ENCODE results near the gene CBX5. TPM values are rescaled to one million over a fixed set of nuclear protein-coding genes. Genes with fewer than 3 reads are reported as not detected.
A peak's percentile ranks its signal among the peaks of the same experiment; 100 is the strongest.

CBX5 gene
- total RNA-seq, 1 donor from 2014 or later: 70.2 TPM

- no peak for DNase-seq (ENCODE audit: low spot score)
Observed at GRCh38 chr12:54225666-54226065, 54.3 kb downstream of the CBX5 start.

- DNase-seq (ENCODE audit: low spot score): no peak
Observed at GRCh38 chr12:54222609-54223008, 57.3 kb downstream of the CBX5 start.

DNA sequence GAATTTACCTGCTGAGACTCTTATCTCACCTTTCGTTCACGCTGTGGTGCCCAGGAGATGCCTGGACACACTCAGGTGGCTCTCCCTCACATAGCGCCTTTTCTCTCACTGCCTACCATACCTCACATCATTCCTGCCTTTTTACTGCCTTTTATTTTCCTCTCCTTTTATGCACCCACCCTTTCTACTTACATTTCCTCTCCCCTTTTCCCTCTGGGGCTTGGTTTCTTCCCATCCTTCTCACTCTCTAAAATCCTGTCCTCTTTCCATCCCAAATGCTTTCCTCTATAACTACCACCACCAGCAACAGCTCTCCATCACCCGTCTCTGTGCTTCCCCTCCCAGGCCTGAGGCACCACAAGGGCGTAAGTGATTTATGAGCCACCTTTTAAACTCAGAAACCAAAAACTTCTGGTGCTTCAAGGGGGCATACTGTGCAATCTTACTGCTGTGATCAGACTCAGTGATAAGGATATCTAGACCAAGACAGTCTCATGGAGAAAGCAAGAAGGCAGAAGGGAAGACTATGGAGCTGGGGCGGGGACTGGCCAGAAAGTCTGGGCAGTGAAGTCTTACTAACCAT lies 58.4 kb downstream of the CBX5 start:
- no peak for DNase-seq (ENCODE audit: low spot score)

DNA sequence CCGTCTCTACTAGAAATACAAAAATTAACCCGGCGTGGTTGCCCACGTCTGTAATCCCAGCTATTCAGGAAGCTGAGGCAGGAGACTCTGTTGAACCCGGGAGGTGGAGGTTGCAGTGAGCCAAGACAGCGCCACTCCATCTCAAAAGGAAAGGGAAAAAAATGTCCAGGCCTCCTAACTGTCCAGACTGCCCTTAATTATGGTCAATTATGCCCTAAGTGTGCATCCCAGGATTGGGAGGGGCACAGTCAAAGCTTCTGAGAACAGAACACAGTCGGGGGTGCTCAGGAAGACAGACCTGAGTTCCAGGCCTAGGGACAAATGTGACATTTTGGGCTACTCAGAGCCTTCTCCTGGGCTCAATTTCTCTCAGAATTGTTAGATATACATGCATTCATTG lies 59.4 kb downstream of the CBX5 start:
- no peak for DNase-seq (ENCODE audit: low spot score)

DNA sequence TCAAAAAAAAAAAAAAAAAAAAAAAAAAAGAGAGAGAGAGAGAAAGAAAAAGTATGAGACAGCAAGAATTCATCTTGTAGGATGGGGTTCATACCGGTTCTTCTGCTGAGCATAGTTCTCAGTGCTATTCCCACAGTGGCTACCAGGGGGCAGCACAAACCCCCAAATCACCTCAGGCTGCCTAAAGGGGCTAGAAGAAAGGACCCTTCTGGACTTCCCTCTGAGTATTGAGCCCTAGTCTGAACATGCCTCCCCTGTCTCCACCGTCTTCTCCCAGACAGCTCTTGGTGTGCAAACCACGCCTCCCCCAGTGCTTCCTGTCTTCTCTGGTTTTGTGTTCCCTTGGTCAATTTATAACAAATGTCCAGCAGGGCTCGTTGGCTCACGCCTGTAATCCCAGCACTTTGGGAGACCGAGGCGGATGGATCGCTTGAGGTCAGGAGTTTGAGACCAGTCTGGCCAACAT lies 59.8 kb downstream of the CBX5 start:
- DNase-seq (ENCODE audit: low spot score): peak; percentile 74

DNA sequence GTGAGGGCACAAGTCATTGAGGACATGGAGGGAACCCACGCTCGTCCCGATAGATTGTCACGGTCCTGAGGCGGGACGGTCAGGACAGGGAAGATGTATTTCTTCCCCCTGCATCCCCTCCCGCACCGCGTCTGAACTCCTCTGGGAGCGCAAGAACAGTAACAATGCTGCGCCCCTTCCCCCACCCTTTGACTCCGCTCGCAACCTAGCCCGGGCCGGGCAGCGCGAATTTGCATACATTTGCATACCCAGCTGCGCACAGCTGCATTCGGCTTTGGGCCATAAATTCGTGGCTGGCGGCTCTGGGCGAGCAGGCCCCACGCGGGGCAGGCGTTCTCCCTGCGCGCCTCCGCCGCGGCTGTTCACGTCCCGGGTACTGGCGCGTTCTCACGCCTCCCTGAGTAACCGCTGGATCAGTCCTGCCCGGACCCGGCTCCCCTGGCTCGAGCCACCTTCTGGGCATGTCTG lies 62.1 kb downstream of the CBX5 start:
- DNase-seq (ENCODE audit: low spot score): no peak

DNA sequence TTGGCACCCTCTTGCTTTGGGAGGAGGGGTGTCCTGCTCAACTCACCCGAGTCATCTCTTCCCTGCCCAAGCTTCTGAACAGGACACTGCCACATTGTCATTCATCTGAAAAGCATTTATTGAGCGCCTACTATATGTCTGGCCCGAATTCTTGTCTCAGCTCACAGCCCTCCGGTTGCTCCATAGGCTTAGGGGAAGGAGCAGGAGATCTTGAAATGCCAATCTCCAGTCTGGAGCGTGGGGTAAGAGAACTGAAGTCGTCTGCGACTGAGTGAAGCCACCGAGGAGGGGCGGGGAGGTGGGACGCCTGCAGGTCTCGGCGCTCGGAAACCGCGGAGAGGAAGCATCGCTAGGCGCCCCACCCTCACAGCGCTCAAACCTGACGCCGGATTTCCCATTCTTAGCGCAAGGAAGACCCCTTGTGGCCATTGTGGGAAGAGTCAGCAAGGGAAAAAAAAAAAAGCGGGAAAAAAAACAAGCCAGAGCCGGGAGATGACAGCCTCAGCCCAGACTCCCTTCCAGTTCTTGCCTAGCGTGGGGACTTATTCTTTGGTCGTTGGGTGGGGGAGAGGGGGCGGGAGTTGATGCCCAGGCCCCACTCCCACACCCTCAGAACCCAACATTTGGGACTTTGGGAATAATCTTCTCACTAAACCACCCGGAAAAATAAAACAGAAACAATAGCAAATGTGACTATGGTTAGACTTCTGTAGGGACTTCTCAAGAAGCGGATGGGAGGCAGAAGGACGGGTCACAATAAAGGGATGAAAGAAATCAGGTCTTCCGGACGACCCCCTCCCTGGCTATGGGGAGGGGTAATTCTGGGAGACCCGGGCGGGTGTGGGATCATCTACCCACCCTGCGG lies 62.9 kb downstream of the CBX5 start:
- peak; percentile 77 for DNase-seq (ENCODE audit: low spot score)

- no peak for DNase-seq (ENCODE audit: low spot score)
Observed at GRCh38 chr12:54215989-54216796, 63.7 kb downstream of the CBX5 start.

GRCh38 chr12:54214553-54215406 lies 65.1 kb downstream of the CBX5 start:
- DNase-seq (ENCODE audit: low spot score): peak; percentile 88

DNA sequence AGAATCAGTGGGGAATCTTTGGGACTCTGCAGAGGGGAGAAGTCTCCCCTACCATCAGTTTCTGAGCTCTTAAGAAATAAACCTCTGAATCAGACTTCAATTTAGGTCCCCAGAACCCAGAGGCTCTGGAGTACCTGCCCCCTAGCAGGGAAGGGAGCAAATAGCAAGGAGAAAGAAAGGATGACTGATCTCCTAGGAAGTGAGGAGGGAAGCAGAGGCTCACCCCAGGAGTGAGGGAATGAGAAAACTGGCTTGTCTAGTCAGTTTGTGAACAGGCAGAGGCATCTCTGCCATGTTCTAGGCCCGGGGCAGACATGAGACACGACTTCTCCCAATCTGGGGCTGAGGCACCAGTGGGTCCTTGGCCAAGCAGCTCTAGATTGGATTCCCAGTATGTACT lies 66.8 kb downstream of the CBX5 start:
- DNase-seq (ENCODE audit: low spot score): no peak

GRCh38 chr12:54211920-54212319 lies 68.0 kb downstream of the CBX5 start:
- DNase-seq (ENCODE audit: low spot score): no peak

DNA sequence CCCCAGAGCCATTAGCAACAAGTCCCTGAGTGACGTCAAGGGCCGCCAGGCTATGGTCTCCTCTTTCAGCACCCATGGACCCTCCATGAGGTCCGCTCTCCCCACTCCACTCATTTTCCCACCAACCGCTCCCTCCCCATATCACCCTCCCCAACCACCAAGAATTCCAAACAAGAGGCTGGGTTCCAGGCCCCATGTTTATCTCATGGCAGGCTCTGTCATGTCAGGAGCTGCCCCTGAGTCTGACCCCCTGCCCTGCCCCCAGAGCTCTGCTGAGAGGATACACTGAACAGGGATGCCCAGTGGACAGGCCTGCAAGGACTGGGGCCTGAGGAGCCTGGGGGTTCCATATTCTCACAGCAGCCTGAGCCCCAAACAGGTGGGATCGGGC lies 69.5 kb downstream of the CBX5 start:
- DNase-seq (ENCODE audit: low spot score): no peak

- DNase-seq (ENCODE audit: low spot score): no peak
Observed at GRCh38 chr12:54208591-54208990, 71.3 kb downstream of the CBX5 start.

GRCh38 chr12:54207539-54208294 lies 72.2 kb downstream of the CBX5 start:
- peak; percentile 73 for DNase-seq (ENCODE audit: low spot score)

GRCh38 chr12:54206791-54207190 lies 73.1 kb downstream of the CBX5 start:
- DNase-seq (ENCODE audit: low spot score): no peak

DNA sequence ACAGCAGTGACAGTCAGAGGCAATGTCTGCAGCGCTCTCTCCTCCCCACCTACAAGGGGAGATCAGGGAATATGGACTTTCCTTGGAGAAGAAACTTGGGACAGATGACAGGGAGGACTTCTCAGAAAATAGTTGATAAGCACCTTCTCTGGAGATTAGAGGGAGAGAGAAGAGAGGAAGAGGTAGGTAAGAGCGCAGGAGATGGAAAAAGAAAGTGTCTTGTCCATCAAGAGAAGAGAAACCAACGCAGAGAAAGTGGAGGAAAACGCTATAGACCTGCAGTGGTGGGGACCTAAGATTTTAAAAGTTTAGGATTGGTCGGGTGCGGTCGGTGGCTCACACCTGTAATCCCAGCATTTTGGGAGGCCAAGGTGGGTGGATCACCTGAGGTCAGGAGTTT lies 75.6 kb downstream of the CBX5 start:
- DNase-seq (ENCODE audit: low spot score): no peak

GRCh38 chr12:54201001-54201794 lies 78.7 kb downstream of the CBX5 start:
- peak; percentile 73 for DNase-seq (ENCODE audit: low spot score)

DNA sequence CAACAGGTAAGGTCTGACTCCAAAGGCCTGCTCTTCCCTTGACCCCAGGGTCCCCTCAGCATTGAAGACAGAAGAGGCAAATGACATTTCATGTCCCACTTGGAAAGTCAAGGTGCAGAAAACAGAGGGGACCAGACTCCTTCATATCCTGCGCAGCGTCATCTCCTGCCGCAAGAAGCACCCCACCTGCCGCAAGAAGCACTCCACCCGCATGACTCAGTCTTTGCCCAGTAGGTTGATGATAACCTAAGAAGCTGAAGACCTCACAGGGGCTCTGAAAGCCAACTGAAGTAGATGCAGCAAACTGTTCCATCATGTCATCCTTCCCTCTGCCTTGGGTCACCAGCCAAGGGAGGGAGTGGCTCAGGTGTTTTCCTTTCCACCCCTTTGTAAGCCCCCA lies 79.5 kb downstream of the CBX5 start:
- DNase-seq (ENCODE audit: low spot score): no peak

DNA sequence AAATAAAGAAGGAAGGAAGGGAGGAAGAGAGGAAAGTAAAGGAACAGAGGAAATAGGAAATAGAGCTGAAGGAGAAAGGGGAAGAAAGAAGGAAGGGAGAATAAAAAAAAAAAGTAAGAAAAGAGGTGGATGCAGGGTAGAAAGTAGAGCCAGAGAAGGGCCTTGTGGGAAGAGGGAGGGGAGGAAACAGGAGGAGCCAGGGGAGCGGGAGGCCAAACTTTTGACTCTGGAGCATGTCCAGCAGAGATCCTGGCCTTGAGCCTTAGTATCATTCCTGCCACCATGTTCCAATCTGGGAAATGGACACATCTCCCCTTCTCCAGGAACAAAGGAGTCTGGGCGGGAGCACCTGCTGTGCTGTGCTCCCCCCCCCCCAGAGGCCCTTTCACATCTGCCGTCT lies 80.0 kb downstream of the CBX5 start:
- DNase-seq (ENCODE audit: low spot score): no peak

DNA sequence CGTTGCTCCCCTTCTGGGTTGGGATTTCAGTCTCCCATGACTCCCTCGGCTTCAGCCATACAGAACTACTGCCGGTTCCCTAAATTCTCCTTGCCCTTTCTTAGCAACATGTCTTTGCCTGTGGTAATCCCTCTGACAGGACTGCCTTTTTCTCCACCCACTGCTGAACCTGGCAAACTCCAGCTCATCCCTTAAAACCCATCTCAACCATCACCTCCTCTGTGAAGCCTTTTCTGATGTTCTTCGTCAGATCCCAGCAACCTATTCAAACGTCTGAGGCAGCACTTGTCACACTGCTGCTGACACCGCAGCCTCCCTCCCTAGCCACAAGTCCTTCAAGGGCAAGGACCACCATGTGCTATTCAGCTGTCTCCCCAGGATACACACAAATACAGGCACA lies 80.9 kb downstream of the CBX5 start:
- DNase-seq (ENCODE audit: low spot score): no peak

Measured in ureter (tissue), 1 donor.